GM23338 (cell line): Measurements from ENCODE around the gene MORN2.

Source experiments
- CREB1 ChIP-seq: fragments of 250-450 bp; sonication (Bioruptor Pico); IDR thresholded peaks from 2 replicates; pipeline ENCODE4 v1.5.0; 2020; ENCODE audit warnings: low read depth, mild to moderate bottlenecking, moderate library complexity
- CTCF ChIP-seq, 2 experiments: fragments of 200-600 bp in 1 of 2; sonication (generic) in 1 of 2; conservative IDR thresholded peaks; 2 replicates each; pipeline versions ENCODE4 v1.5.1 to v1.6.1; 2016 to 2017; ENCODE audit warnings: antibody characterized with exemption in 2 of 2, low read depth in 2 of 2, mild to moderate bottlenecking in 2 of 2, moderate library complexity in 1 of 2
- EZH2 ChIP-seq: fragments of 200-600 bp; sonication (generic); IDR thresholded peaks from one replicate; pipeline ENCODE4 v1.8.0; 2017; ENCODE audit warnings: antibody characterized with exemption, mild to moderate bottlenecking, low read depth; ENCODE audit not compliant: unreplicated experiment
- POLR2AphosphoS5 ChIP-seq: IDR thresholded peaks from 2 replicates; pipeline ENCODE4 v1.6.1; 2016; ENCODE audit warnings: antibody characterized with exemption, low read depth
- ZNF331 ChIP-seq: fragments of 250-450 bp; sonication (Bioruptor Pico); IDR thresholded peaks from 2 replicates; pipeline ENCODE4 v1.5.0; 2020; ENCODE audit warnings: low read depth, mild to moderate bottlenecking, moderate library complexity
- TF ChIP-seq, protein P1 (sequence below): IDR thresholded peaks from one replicate; pipeline ENCODE4 v1.6.1; 2018; ENCODE audit warnings: antibody characterized with exemption; ENCODE audit not compliant: unreplicated experiment

GRCh38 chr2:38930600-38930999 is 54.8 kb downstream of the MORN2 start:
- TF ChIP-seq CTCF (conservative IDR thresholded peaks at IDR 0.05; ENCODE audit: low read depth in 2 of 2) (no peak), EZH2 (no peak), CREB1 (CRISPR knock-in tag) (no peak), POLR2AphosphoS5 (no peak), ZNF331 (no peak)
- TF ChIP-seq, protein P1, sequence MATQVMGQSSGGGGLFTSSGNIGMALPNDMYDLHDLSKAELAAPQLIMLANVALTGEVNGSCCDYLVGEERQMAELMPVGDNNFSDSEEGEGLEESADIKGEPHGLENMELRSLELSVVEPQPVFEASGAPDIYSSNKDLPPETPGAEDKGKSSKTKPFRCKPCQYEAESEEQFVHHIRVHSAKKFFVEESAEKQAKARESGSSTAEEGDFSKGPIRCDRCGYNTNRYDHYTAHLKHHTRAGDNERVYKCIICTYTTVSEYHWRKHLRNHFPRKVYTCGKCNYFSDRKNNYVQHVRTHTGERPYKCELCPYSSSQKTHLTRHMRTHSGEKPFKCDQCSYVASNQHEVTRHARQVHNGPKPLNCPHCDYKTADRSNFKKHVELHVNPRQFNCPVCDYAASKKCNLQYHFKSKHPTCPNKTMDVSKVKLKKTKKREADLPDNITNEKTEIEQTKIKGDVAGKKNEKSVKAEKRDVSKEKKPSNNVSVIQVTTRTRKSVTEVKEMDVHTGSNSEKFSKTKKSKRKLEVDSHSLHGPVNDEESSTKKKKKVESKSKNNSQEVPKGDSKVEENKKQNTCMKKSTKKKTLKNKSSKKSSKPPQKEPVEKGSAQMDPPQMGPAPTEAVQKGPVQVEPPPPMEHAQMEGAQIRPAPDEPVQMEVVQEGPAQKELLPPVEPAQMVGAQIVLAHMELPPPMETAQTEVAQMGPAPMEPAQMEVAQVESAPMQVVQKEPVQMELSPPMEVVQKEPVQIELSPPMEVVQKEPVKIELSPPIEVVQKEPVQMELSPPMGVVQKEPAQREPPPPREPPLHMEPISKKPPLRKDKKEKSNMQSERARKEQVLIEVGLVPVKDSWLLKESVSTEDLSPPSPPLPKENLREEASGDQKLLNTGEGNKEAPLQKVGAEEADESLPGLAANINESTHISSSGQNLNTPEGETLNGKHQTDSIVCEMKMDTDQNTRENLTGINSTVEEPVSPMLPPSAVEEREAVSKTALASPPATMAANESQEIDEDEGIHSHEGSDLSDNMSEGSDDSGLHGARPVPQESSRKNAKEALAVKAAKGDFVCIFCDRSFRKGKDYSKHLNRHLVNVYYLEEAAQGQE = no peak
